ENCODE measurements around the gene SSH2.
"Not testable (repeated sequence)": the region's sequence is repeated elsewhere in the genome, so short reads cannot be mapped to it uniquely, and the experiment has no call there.

The SSH2 gene

DNA sequence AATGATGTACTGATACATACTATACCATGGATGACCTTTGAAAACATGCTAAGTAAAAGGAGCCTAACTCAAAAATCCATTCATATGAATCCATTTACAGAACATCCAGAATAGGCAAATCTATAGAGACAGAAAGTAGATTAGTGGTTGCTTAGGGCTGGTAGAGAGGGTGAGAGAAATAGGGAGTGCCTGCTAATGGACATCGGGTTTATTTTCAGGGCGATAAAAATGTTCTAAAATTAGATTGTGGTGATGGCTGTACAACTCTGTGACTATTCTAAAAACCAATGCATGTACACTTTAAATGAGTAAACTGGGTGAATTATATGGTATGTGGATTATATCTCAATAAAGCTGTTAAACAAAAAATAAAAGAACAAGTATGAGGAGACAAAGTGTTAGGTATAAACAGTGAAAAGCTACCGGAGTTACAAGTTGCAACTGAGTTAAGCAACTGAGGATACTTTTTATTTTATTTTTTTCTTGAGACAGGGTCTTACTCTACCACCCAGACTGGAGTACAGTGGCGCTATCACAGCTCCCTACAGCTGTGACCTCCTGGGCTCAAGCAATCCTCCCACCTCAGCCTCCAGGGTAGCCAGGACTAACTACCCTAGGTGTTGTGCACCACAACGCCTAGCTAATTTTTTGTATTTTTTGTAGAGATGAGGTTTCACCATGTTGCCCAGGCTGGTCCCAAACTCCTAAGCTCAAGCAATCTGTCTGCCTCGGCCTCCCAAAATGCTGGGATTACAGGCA lies 231.8 kb downstream of the SSH2 start:
- DNase-seq = no peak

DNA sequence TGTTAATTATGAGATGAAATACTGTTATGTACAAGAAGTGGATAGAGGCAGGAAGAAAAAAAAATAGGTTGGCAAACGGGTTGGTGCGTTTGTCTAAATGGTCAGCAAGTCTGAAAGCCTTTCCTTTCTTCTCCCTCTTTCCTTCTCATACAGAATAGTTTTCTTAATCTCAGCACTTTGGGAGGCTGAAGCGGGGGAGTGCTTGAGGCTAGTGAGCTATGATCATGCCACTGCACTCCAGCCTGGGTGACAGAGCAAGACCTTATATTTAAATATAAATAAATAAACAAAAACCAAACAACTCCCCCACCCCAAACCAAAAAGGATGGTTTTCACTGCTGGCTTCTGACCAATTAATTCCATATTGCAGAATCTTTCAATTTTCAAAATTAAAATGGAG lies 232.7 kb downstream of the SSH2 start:
- DNase-seq = no peak

DNA sequence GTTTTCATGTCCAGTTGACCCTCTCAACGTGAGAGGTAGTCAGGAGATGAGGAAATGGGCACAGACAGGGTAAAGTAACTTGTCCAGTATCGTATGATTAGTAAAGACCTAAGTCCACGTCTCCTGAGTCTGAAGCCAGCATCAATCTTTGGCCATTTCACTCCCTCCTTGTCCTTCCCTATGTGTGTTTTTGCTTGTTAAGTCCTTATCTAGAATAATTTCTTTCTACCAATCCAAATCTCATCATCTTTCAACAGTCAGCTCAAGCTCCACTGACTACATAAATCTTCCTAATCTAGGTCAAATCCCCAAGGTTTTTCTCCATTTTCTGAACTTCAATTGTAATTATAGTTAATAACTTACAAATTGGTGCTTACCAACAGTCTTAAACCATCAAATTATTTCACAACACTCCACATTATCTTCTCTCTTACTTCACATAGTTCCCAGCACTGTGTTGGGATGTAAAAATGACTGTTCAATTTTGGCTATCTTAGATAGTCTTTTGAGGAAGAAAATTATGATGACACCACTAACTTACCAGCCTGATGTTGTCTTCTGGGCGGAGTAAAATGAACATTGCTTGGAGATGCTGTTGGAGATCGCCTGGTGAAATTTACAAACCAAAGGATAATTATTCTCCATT lies 235.0 kb downstream of the SSH2 start:
- no peak for DNase-seq

DNA sequence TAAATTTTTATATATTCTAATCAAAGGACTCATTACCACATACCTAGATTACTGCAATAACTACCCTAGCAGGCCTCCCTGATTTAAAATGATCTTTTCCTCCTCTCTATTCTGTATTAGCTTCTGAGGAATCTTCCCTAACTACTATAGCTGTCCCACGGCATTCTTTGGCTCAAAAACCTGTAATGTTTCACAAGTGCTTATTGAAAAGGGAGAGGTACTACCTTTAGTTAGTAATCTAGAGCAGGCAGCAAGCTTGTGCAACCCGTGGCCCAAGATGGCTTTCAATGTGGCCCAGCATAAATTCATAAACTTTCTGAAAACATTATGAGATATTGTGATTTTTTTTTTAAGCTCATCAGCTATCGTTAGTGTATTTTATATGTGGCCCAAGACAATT lies 236.3 kb downstream of the SSH2 start:
- DNase-seq = no peak

DNA sequence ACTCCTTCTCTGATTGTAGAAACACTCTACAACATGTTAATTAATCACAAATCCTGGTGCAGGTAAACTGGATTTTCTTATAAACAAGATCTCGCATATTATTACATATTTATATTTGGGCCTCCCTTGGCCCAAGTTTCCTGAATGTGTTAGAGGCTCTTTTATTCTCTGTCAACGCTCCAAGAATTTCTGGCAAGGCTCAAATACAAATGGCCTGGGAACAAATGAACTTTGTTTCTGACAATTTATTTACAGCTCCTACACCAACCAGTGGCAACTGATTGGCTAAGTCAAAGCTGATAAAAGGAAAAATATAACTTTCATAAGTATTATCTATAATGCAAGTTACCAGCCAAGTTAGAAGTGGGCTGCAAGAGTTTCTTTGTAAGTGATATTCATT lies 242.4 kb downstream of the SSH2 start:
- DNase-seq = no peak

DNA sequence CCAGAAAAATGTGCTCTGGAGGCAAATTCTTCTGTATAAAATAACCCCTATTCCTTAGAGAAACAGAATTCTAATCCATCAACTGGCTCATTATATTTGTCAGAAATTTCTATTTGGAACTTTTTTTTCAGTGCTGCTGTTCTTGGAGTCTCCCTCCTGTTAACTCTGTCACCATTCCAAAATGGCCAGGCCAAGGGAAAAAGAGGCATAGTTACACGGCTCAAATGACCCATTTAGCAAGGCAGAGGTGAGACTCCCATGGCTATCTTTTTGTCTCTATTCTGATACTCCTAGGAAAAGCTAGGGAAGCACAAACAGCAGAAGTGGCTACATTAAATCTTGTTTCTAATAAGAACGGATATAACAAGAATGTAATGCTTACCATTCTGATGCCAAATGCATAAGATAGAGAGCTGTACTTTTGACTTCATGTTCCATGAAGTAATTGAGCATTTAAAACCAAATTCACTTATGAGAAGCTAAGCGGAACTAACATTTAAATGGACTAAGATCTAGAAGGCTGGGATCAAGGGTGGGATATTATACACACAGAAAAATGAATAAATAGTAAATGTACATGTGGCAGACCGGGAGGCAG lies 242.9 kb downstream of the SSH2 start:
- no peak for DNase-seq

DNA sequence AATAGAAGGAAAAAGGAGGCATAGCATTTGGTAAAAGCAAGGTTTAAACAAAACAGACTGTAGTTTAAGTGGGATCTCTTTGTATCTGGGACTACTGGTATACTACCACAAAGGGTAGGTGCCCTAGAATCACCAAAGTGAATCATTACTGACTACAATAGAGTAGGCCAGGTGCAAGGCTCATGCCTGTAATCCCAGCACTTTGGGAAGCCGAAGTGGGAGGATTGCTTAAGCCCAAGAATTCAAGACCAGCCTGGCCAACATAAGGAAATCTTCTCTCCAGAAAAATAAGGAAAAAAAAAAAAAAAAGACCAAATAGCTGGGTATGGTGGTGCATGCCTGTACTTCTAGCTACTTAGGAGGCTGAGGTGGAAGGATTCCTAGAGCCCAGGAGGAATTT lies 246.5 kb downstream of the SSH2 start:
- no peak for DNase-seq

DNA sequence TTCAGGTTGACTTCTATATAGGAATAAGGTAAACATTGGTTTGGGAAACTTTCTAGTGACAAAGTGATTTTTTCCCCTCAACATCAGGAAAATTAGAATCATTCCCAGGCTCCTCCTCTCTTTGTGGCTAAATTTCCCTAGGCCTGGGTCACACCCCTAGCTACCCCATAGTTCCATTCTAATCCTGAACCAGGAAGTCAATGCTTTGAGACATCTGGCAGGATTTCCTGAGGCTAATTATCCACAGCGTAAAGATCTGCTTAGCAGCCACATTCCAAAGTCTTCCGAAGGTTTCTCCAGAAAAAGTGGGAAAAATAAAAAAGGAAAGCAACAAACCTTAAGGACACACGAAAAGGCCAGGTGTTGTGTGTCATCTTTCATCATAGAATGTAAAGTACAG lies 247.0 kb downstream of the SSH2 start:
- DNase-seq = no peak

DNA sequence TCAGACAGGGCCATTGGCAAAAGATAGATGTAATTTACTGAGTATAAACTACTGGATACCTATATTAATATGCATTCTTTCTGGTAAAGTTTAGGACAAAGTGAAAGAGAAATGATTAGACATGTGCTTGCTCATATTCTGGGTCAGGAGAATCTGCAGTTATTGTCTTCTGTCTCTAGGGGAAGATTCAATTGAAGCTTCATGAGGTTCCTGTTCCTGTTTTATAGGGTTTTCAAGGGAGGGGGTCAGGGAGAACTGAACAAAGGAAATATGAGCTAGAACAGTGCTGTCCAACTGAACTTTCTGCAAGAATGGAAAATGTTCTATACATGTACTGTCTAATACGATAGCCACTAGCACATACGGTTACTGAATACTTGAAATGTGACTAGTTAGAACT lies 248.0 kb downstream of the SSH2 start:
- no peak for DNase-seq

DNA sequence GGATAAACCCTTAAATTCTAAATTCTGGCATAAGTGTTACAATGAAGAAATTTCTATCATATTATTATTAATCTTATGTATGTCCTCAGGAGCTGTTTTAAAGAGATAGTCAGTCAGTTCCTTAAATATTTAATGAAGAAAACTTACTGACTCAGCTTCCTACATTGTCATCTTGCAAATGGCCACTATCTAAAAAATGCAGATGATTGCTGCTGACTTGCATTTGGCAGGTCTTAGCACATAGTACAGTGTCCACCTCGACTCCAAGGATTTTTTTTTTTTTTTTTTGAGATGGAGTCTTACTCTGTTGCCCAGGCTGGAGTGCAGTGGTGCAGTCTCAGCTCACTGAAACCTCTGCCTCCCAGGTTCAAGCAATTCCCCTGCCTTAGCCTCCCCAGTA lies 252.2 kb downstream of the SSH2 start:
- no peak for DNase-seq

DNA sequence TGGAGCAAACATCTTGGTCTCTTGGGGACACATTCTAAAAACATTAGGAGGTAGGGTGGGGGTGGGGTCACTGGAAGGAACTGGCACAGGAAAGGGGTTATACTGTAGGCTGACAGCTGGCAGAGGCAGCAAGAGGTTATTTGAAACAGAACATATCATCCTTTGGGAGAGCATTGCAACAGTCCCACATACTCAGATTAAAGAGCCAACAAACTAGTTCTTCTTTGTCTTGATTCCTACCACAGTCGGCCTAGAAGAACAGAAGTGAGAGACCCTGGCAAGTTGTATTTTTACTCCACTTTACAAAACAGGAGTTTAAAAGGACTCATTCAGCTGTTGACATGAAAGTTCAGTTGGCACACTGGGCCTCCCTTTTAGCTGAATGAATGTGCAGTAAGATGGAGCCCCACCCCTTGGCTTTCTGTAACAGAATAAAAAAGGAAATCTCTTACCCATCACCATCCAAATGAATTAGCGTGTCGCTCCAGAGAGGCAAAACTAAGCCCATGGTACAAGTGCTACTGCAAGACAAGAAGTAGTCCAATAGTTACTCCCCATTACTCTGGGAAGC lies 252.7 kb downstream of the SSH2 start:
- peak; percentile 37 for DNase-seq

DNA sequence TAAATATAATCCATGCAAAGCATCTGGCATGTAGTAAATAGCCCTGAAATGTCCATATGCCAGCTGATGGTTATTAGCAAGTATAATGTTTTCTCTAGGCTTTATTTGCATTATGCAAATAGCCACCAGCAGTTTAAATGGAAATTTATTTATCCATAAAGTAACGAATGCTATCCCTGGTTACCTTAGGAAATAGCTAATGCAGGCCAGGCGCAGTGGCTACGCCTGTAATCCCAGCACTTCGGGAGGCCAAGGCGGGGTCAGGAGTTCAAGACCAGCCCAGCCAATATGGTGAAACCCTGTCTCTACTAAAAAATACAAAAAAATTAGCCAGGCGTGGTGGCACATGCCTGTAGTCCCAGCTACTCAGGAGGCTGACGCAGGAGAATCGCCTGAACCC lies 254.1 kb downstream of the SSH2 start:
- not testable (repeated sequence) for DNase-seq

DNA sequence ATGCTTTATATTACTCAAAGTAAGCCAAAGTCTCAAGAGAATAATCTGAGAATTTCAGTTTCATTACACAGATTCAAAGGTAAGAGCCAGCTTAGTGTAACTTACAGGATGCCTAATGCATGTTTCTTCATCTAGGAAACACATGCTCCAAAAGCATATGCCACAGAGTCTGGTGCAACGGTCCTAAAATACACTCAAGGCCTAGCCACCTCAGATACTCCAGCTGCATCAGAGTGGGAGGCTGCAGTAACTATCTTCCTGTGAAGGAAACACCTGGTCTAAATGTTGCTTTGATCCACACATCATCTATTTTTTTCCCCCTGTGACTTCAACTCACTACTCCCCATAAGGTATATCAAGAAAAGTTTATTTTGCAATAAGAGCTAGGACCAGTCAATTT lies 255.7 kb downstream of the SSH2 start:
- DNase-seq = peak; percentile 32

DNA sequence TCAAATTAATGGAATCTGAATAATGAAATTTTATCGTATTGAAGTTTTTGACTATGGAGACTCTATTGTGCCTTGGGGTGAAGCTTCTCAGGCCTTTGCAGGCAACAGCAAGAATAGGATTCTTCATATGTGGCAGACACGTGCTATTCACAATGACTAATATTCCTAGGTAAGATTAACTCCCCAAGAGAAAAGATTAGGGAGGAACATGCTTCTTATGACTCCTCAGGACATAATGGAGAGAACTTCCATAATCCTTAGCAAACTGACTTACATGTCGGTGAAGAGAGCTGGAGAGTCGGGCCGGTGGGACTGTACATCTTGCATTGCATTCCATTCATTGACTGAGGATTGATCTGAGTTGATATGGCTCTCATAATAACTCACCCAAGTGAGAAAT lies 258.4 kb downstream of the SSH2 start:
- no peak for DNase-seq

DNA sequence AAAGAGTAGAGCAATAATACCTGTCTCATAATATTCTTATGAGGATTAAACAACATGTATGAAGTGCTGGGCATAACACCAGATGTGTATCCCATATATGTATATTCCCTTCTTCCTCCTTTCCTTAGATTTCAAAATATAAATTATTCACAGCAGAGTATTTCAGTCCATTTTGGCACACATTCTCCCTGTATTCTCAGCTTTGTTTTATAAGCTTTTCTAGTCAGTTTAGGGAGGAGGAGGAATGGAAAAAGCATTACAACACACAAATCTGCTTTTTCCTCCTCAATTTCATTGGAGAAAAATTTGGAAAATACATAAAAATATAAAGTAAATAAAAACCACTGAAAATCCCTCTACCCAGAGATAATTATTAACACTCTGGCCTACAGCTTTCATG lies 260.8 kb downstream of the SSH2 start:
- no peak for DNase-seq

DNA sequence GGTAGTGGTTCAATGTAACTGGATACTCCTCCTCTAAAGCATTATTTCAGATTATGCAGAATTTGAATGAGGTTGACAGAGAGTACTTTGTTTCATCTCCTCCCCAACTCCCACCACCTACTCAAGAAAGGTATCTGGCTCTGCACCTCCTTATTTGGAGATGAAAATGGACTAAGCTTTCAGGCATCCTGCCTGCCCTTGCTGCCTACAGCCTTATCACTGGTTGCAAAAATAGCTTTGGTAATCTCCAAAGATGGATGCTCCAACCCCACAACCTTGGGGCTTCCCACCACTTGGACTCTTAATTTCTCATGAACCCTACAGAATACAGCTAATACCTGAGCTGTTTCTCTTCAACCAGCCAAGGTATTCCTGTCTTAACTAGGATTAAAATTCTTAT lies 262.1 kb downstream of the SSH2 start:
- no peak for DNase-seq

DNA sequence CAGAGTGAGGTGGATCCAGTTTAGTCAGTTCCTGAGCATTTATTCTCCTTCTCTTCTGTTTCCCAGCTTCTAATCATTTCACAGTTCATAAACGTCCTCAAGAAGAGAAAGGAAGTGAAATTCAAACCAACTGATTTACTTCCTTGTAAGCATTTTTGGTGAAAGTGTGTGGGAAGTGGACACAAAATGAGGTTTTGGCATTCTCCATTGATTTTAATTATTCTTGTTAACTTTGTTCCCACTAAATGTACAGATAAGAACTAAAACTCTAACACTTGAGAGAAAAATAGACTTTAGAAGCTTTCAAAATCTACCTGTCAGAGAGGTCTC lies 264.6 kb downstream of the SSH2 start:
- no peak for DNase-seq

DNA sequence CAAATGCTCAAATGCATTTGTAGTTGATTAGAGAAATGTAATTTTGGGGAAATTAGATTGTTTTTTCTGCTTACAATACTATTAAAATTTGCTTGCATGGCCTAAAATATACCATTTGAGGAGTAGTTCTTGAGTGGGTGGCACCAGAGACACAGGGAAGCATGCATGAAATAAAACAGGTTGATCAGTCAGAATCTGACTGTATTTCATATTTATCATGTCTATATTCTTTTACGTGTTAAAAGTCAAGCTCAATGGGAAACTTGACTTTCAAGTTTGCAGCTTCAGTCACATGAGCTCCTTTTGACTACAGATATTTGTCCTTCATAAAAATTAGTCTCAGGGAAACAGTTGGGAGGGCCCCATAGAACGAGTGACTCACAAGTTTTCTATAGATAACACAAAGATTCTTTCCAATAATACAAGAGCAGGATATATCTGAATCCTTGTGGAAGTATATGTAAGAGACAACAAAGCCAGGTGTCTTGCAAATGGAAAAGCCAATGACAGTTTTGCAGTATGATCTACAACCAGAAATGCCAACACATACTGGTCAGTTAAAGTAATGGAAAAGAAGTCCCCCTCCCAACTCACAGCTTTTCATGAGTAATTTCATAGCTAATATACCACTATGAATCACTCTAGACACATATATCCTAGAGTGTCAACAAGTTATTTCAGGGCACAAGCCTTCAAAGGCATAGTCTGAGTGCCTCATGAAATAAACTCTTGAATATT lies 265.1 kb downstream of the SSH2 start:
- peak; percentile 64 for DNase-seq

DNA sequence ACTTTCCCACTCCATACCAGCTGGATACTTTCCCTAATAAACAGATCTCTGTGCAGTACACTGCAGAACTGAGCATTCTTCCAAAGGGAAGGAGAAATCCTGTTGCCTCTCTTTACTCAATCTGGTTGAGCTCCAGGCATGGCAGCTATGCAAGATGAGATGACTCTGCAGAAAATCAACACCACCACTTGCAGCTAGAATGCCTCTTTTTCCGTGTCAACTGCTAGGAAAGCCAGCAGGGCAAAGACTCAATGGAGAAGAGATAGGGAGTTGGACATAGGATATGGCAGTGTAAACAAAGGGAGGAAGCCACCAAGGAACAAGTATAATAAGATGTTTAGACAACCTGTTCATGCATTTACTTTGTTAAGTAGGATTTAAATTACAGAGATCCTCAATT lies 266.9 kb downstream of the SSH2 start:
- no peak for DNase-seq

DNA sequence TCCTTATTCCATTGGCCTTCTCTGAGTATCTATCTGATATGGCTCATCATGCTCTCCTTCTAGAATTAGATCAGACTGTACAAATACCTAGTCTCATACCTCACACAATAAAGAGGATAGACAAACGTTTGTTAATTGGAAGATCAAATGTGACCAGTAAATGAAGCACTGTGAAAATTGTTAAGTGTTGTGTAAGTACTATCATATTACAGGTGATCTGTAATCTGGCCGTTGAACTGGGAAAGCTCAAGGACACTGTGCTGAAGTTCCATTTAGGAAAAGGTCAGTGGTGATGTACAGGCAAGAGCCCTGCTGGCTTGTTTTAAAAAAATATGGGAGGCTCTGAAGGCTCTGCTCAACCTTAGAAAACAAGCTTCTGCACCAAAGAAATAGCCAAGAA lies 268.8 kb downstream of the SSH2 start:
- DNase-seq = no peak

DNA sequence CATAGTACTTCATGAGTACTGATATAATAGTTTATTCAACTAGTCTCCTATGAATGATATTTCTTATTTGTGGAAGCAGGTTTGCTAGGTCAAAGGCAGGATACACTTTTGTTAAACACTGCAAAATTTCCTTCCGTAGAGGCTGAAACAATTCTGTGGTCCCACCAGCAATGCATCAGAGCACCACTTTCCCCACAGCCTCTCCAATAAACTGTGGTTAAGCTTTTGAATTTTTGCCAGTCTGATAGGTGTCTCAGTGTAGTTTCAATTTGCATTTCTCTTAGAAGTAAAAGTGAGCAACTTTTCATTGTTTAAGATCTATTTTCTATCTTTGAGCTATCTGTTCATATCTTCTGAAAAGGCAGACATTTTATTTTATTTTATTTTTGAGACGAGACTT lies 270.9 kb downstream of the SSH2 start:
- peak; percentile 16 for DNase-seq

DNA sequence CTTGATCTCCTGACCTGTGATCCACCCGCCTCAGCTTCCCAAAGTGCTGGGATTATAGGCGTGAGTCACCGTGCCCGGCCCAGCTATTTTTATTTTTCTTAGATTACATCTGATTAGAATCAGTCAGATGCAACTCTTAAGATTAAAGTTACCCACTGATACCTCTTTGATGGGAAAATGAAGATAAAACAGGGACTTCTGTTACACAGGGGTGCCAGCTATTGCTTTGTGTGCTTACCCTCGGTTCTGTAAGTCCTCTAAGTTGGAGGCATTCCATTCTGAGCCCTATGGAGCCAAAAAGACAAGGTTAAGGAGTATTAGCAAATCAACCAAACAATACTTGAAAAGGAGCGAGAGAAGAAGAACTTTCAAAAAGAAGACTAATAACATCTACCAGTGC lies 274.7 kb downstream of the SSH2 start:
- no peak for DNase-seq

DNA sequence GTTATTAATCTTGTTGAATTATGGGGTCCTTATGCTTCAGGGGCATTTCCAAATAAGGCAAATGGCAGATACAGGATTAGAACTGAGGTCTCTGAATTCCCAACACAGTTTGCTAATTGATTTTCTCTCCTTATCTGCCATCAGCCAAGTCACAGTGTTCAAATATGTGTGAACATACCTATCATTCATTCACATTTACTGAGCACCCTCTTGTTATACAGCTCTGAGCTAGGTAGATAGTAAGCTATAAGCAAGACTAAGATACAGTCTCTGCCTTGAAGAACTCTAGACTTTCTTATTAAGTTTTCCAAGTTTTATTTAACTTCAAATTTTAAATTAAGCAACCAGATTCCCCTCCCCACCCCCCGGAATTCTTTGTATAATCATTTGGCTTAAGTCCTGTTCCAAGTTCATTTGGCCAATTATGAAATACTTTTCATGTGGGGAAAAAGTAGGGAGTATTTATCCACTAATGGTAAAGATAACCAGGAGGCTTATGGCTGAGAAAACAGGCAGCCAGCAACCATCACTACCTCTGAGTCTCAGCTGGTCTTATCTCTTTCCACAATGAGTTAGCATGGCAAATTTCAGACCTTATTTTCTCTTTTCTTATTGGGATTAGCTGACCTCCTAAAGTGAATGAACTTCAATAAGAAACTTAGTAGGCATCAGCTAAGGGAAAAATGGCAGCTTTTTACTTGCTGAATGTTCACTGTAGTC lies 275.9 kb downstream of the SSH2 start:
- no peak for DNase-seq
